Peyer's patch (tissue), 4 donors: Measurements from ENCODE around the gene OCA2.

Source experiments
- CTCF ChIP-seq, 6 experiments: fragments of 450-650 bp in 4 of 6; fragments of 200-600 bp in 2 of 6; sonication (generic) in 1 of 6; IDR thresholded peaks; one replicate each; pipeline ENCODE4 v1.5.1; 2017 to 2019; ENCODE audit warnings: antibody characterized with exemption in 6 of 6, mild to moderate bottlenecking in 3 of 6, moderate library complexity in 1 of 6
- POLR2A ChIP-seq, 2 donors: fragments of 450-650 bp; IDR thresholded peaks; one replicate each; pipeline ENCODE4 v1.5.1; 2017; ENCODE audit warnings: antibody characterized with exemption in 2 of 2, mild to moderate bottlenecking in 2 of 2, moderate library complexity in 2 of 2

- TF ChIP-seq CTCF (IDR thresholded peaks at IDR 0.05) (no peak), POLR2A (IDR thresholded peaks at IDR 0.05) (no peak)
Measured at GRCh38 chr15:27906802-27907201, 192.3 kb downstream of the OCA2 start.
